Fibroblast of villous mesenchyme (primary cell): ENCODE results near the gene CSHL1. TPM values are rescaled to one million over a fixed set of nuclear protein-coding genes. Genes with fewer than 3 reads are reported as not detected.

ENCODE experiments used
- DNase-seq: peaks from one replicate; pipeline ENCODE4 v3.0.0-alpha.2; 2010; ENCODE audit warnings: low read depth
- H3K4me3 ChIP-seq: 2 replicates; pipeline ENCODE4 v1.5.1; 2011; ENCODE audit warnings: low read depth, mild to moderate bottlenecking, low read length
- total RNA-seq: library from RNA; depleted of rRNA; stranded (reverse); fragments of >200 nt; gene quantifications from 2 replicates; pipeline ENCODE4 v1.2.3, GENCODE V29; 2012
- TF ChIP-seq, protein P1 (sequence below): IDR thresholded peaks from 2 replicates; pipeline ENCODE4 v1.5.1; 2012; ENCODE audit warnings: low read depth, mild to moderate bottlenecking, low read length; ENCODE audit not compliant: insufficient read depth

The CSHL1 gene
- total RNA-seq, 1 donor = not detected

DNA sequence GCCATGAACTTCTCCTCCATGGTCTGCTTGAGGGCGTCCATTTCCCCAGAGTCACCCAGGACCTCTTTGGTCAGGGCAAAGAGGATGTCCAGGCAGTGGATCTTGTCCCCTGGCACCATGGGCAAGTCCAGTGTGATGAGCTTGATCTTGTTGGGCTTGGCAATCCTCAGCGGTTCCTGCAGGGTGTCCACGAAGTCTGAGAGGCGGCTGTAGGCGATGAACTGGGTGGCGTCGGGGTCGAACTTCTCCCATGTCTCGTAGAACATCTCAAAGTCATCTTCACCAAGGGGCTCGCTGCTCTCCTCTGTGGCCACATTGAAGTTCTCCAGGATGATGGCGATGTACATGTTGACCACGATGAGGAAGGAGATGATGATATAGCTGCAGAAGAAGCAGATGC lies 30.1 kb upstream of the CSHL1 start:
- DNase-seq = no peak
- TF ChIP-seq, protein P1, sequence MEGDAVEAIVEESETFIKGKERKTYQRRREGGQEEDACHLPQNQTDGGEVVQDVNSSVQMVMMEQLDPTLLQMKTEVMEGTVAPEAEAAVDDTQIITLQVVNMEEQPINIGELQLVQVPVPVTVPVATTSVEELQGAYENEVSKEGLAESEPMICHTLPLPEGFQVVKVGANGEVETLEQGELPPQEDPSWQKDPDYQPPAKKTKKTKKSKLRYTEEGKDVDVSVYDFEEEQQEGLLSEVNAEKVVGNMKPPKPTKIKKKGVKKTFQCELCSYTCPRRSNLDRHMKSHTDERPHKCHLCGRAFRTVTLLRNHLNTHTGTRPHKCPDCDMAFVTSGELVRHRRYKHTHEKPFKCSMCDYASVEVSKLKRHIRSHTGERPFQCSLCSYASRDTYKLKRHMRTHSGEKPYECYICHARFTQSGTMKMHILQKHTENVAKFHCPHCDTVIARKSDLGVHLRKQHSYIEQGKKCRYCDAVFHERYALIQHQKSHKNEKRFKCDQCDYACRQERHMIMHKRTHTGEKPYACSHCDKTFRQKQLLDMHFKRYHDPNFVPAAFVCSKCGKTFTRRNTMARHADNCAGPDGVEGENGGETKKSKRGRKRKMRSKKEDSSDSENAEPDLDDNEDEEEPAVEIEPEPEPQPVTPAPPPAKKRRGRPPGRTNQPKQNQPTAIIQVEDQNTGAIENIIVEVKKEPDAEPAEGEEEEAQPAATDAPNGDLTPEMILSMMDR = no peak
- H3K4me3 ChIP-seq = no peak overlapping the region

DNA sequence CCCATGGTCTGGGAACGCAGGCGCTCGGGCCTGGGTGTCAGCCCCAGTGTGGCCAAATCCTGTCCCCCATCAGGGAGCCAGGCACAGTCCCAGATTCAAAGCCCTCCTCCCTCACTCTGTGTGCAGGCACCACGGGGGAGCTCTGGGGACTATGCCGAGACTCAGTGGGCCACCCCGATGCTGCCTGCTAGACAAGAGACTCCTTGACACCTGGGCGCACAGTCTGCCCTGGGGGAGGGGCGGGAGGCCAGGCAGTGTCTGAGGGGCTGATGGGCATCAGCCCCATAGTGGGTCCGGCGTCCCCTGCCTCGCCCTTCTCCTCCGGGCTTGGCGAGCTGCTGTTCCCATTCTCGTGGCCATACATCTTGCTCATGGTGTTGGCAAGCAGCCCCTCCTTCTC lies 29.5 kb upstream of the CSHL1 start:
- no peak for DNase-seq
- H3K4me3 ChIP-seq = no peak overlapping the region
- TF ChIP-seq, protein P1 = no peak

DNA sequence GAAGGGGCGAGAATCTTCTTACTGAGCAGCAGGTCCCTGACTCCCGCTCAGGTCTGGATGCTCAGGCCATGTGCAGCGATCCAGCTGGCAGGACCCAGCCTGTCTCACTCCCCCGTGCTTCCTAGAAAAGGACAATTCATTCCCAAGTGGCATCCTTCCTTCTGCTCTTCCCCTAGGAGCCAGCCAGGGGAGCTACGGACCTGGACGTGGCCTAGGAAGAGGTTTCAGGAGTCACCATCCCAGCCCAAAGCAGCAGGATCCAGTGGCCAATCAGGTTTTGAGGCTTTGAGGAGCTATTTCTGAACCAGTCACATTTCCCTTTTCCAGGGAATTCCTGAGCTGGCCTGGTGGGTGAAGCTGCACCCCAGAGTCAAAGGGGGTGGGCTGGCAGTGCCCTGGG lies 28.8 kb upstream of the CSHL1 start:
- DNase-seq = no peak
- TF ChIP-seq, protein P1 = no peak

DNA sequence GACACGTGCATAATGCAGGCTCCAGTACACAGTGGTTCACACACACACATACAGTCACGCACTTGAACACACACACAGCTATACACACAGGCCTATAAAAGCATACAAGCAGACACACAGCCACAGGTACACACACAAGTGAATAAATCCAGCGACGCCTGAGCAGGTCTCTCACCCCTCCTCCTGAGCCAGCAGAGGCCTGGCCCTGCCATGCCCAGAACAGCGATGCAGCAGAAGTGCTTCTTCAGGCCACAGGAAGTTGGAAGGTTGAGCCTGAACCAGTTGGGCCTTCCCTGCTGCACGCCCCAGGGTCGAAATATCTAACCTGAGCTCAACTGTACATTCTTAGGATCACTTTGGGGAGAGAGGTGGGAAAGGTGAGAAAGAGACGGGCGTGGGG lies 28.3 kb upstream of the CSHL1 start:
- no peak for DNase-seq
- no peak overlapping the region for H3K4me3 ChIP-seq
- TF ChIP-seq, protein P1 = no peak

More for the DNA sequence above, 28.8 kb upstream of the CSHL1 start:
- H3K4me3 ChIP-seq = no peak overlapping the region

DNA sequence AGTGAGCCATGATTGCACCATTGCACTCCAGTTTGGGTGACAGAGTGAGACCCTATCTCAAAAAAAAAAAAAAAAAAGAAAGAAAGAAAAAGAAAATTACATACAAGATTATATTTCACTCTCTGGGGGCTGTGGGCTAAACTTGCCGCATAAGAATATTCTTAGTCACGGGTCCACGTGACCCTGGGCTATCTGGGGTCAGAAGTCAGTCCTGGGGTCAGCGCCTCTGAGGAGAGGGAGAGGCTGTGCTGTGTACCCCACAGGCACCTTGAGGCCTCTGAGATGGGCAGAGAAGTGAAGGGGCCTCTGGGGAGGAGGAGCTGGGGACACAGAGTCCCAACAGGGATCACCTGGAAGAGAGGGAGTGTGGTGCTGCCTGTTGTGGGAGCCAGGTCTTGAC lies 26.9 kb upstream of the CSHL1 start:
- no peak for DNase-seq
- TF ChIP-seq, protein P1 = no peak
- no peak overlapping the region for H3K4me3 ChIP-seq

DNA sequence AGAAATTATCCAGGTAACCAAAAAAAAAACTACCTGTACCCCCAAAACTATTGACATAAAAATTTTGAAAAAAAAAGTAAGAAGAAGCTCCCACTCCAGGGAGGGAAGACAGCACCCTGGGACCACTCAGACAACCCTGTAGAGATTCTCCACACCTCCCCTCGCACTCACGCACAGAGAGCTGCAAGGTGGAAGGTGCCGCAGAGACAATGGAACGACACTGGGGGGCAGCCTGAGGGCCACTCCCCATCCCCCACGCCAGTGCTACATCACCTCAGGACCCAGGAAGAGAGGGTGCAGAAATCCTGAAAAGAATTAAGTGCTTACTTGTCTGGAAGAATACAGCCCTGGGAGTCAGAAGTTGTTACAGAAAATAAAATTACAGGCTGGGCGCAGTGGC lies 26.3 kb upstream of the CSHL1 start:
- no peak for DNase-seq
- no peak overlapping the region for H3K4me3 ChIP-seq
- TF ChIP-seq, protein P1 = no peak
